Endothelial cell of umbilical vein (primary cell): ENCODE measurements around the gene CABYR. TPM values are rescaled to one million over a fixed set of nuclear protein-coding genes. Genes with fewer than 3 reads are reported as not detected.

ENCODE experiments used
- BruUV-seq: library from RNA; stranded (reverse); fragments of 400-500 nt; replicated peaks from 2 replicates; lab custom pipeline; 2021; lab: Mats Ljungman, UMichigan
- CTCF ChIA-PET: fragments of 300-600, 350-600 bp; sonication (Branson Sonifier 250); formaldehyde crosslinking; loops from one replicate; lab custom pipeline; 2021; ENCODE audit warnings: antibody characterized with exemption, inconsistent platforms; lab: Charles Lee
- POLR2A ChIA-PET: fragments of 300-600, 350-600 bp; sonication (Branson Sonifier 250); formaldehyde crosslinking; loops from one replicate; lab custom pipeline; 2021; ENCODE audit warnings: antibody characterized with exemption, inconsistent platforms; lab: Charles Lee
- DNase-seq: peaks from one replicate; pipeline ENCODE4 v3.0.0-alpha.2; 2011; ENCODE audit warnings: low read depth, low spot score
- FAIRE-seq: peaks from 2 replicates; lab custom pipeline; 2011; peaks lifted over from hg19 to GRCh38; lab: Jason Lieb, UNC
- H2AFZ ChIP-seq: 2 replicates; pipeline ENCODE4 v1.6.0; 2012; ENCODE audit warnings: low read depth, low read length, control low read depth, inconsistent platforms
- H3K27ac ChIP-seq: 2 replicates; pipeline ENCODE4 v1.5.1; 2011; ENCODE audit warnings: low read depth, mild to moderate bottlenecking, control low read depth, low read length, moderate library complexity; ENCODE audit not compliant: insufficient read depth
- H3K27me3 ChIP-seq, 2 experiments: 2 replicates each; pipeline versions ENCODE4 v1.6.0 to v1.6.1; 2011; ENCODE audit warnings: low read length in 2 of 2, mixed read lengths in 1 of 2; ENCODE audit not compliant: control insufficient read depth in 2 of 2, insufficient read depth in 2 of 2
- H3K36me3 ChIP-seq, 2 experiments: 2 replicates in 1 of 2; 3 replicates in 1 of 2; pipeline ENCODE4 v1.5.1; 2011; ENCODE audit warnings: low read length in 2 of 2, mild to moderate bottlenecking in 1 of 2, moderate library complexity in 1 of 2; ENCODE audit not compliant: control insufficient read depth in 2 of 2, insufficient read depth in 2 of 2; ENCODE audit errors: extremely low read depth in 1 of 2
- H3K4me1 ChIP-seq: 3 replicates; pipeline ENCODE4 v1.5.1; 2011; ENCODE audit warnings: mild to moderate bottlenecking, low read length; ENCODE audit not compliant: control insufficient read depth, insufficient read depth; ENCODE audit errors: extremely low read depth
- H3K4me2 ChIP-seq: 2 replicates; pipeline ENCODE4 v1.6.1; 2011; ENCODE audit warnings: low read length, control low read depth, mixed read lengths; ENCODE audit not compliant: insufficient read depth
- H3K4me3 ChIP-seq, 3 experiments: fragments of 200-600 bp in 1 of 3; sonication (generic), shearing (Covaris generic) in 1 of 3; replicated peaks in 1 of 3; 2 replicates each; pipeline ENCODE4 v1.5.1; 2011 to 2016; ENCODE audit warnings: control low read depth in 3 of 3, low read length in 3 of 3, mild to moderate bottlenecking in 2 of 3, inconsistent platforms in 1 of 3, low read depth in 1 of 3, moderate library complexity in 1 of 3; ENCODE audit not compliant: insufficient read depth in 1 of 3
- H3K79me2 ChIP-seq: 2 replicates; pipeline ENCODE4 v1.6.0; 2012; ENCODE audit warnings: low read length, inconsistent platforms; ENCODE audit not compliant: control insufficient read depth, insufficient read depth
- H3K9ac ChIP-seq: replicated peaks from 2 replicates; pipeline ENCODE3; 2011; ENCODE audit warnings: low read length, control low read depth; ENCODE audit not compliant: insufficient read depth; ENCODE audit errors: extremely low read depth
- H3K9me1 ChIP-seq: replicated peaks from 3 replicates; pipeline ENCODE4 v1.6.0; 2011; ENCODE audit warnings: mild to moderate bottlenecking, low read length; ENCODE audit not compliant: control insufficient read depth, insufficient read depth; ENCODE audit errors: extremely low read depth
- H3K9me3 ChIP-seq: replicated peaks from 2 replicates; pipeline ENCODE4 v1.5.1; 2012; ENCODE audit warnings: low read length, inconsistent platforms; ENCODE audit not compliant: control insufficient read depth, insufficient read depth
- H4K20me1 ChIP-seq: replicated peaks from 2 replicates; pipeline ENCODE3; 2011; ENCODE audit warnings: mild to moderate bottlenecking, low read length; ENCODE audit not compliant: control insufficient read depth, insufficient read depth; ENCODE audit errors: extremely low read depth
- EZH2 ChIP-seq: IDR thresholded peaks from 2 replicates; pipeline ENCODE4 v1.6.1; 2012; ENCODE audit warnings: borderline replicate concordance, low read depth, mild to moderate bottlenecking, moderate library complexity, low read length, inconsistent platforms; ENCODE audit not compliant: severe bottlenecking
- FOS ChIP-seq: IDR thresholded peaks from 2 replicates; pipeline ENCODE4 v1.6.1; 2011; ENCODE audit warnings: mild to moderate bottlenecking, low read length, moderate library complexity, borderline replicate concordance; ENCODE audit not compliant: insufficient read depth
- GATA2 ChIP-seq: IDR thresholded peaks from 2 replicates; pipeline ENCODE4 v1.7.0; 2011; ENCODE audit warnings: low read depth, mild to moderate bottlenecking, moderate library complexity, mixed read lengths, low read length; ENCODE audit not compliant: insufficient read length, insufficient read depth
- JUN ChIP-seq: IDR thresholded peaks from 2 replicates; pipeline ENCODE4 v1.6.1; 2011; ENCODE audit warnings: borderline replicate concordance, low read depth; ENCODE audit not compliant: insufficient read length, insufficient read depth
- MYC ChIP-seq: IDR thresholded peaks from one replicate; pipeline ENCODE4 v1.6.1; 2011; ENCODE audit warnings: mild to moderate bottlenecking, low read depth, low read length
- POLR2A ChIP-seq: IDR thresholded peaks from 2 replicates; pipeline ENCODE4 v1.6.1; 2012; ENCODE audit warnings: low read depth, mild to moderate bottlenecking, control low read depth, low read length
- POLR2AphosphoS5 ChIP-seq: IDR thresholded peaks from 2 replicates; pipeline ENCODE4 v1.6.1; 2012; ENCODE audit warnings: low read depth, mild to moderate bottlenecking, control low read depth, low read length, moderate library complexity; ENCODE audit not compliant: insufficient read depth
- dilution Hi-C: fragments of 300-500 bp; cut with MboI; formaldehyde crosslinking; loops from one replicate; pipeline ENCODE4 v1.15.0; 2019; ENCODE audit warnings: low sequenced_read_pairs; ENCODE audit not compliant: extremely low pct_ligation_motif_present
- intact Hi-C: fragments of 100-400 bp; cut with micrococcal nuclease; formaldehyde crosslinking; loops from one replicate; pipeline ENCODE4 v1.10.0; 2022
- polyA plus RNA-seq, 4 experiments: library from polyadenylated mRNA; depleted of rRNA in 3 of 4; stranded (reverse) in 3 of 4; unstranded in 1 of 4; fragments of >200 nt; gene quantifications; 2 replicates each; pipeline versions ENCODE4 v1.2.1 to v1.2.3, GENCODE V29; 2011 to 2012; ENCODE audit warnings: missing spikeins in 1 of 4
- total RNA-seq: library from RNA; stranded (reverse); gene quantifications from 2 replicates; pipeline ENCODE4 v1.2.3, GENCODE V29; 2021
- TF ChIP-seq, protein P1 (sequence below), 2 donors: IDR thresholded peaks; 1 replicate in 1 of 2; 2 replicates in 1 of 2; pipeline ENCODE4 v1.5.1; 2011; ENCODE audit warnings: low read length in 2 of 2, mild to moderate bottlenecking in 2 of 2, moderate library complexity in 2 of 2, control low read depth in 1 of 2, inconsistent platforms in 1 of 2, low read depth in 1 of 2; ENCODE audit not compliant: insufficient read depth in 1 of 2; ENCODE audit errors: extremely low read depth in 1 of 2
- TF ChIP-seq, protein P2 (sequence below): IDR thresholded peaks from 2 replicates; pipeline ENCODE4 v1.6.1; 2011; ENCODE audit not compliant: insufficient read depth, insufficient read length

CABYR gene
- total and polyA plus RNA-seq, 2 donors (not counting 3 experiments of a cell fraction or from before 2014, with no cell fraction given): 3.9 to 8.9 TPM

DNA sequence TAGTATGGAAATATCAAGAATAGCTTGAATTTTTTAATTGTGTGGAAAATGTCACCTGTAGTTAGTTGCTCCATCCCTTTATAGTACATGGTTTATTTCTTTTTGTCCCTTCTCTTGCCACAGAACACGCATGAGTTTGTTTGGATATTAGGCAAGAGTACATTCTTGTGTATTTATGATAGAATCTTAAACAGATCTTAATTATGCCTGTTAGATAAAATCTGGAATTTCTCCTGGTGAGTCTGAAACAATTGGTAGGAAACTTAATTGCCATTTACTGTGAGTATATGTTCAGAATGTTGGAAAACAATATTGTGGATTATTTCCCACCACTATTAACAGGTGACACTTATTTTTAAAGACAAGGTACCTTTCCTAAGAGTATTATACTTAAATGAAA is 30.2 kb upstream of the CABYR start:
- intact Hi-C loops: no loop called here
- ChIA-PET CTCF (interaction anchor here (0.7 kb wide), 1 partner anchor 11 kb away, joined by 3 read pairs; no protein-coding TSS in a partner anchor), POLR2A (no interaction called here)
- dilution Hi-C loops: loop anchor here (25.0 kb wide), 1 partner anchor 496 kb away; no protein-coding TSS in a partner anchor
- no peak for FAIRE-seq
- no peaks in the 10 kb centered on the region for H3K9me3 ChIP-seq
- no peak overlapping the region for H2AFZ ChIP-seq
- no peak for DNase-seq
- H4K20me1 ChIP-seq: no peaks in the 10 kb centered on the region
- H3K4me2 ChIP-seq: no peak overlapping the region
- no peak overlapping the region for H3K4me3 ChIP-seq
- H3K27me3 ChIP-seq: no peaks in the 10 kb centered on the region
- H3K79me2 ChIP-seq: no peaks in the 10 kb centered on the region
- H3K36me3 ChIP-seq: no peaks in the 10 kb centered on the region
- TF ChIP-seq MYC: no peak
- TF ChIP-seq JUN: no peak
- TF ChIP-seq, protein P1, sequence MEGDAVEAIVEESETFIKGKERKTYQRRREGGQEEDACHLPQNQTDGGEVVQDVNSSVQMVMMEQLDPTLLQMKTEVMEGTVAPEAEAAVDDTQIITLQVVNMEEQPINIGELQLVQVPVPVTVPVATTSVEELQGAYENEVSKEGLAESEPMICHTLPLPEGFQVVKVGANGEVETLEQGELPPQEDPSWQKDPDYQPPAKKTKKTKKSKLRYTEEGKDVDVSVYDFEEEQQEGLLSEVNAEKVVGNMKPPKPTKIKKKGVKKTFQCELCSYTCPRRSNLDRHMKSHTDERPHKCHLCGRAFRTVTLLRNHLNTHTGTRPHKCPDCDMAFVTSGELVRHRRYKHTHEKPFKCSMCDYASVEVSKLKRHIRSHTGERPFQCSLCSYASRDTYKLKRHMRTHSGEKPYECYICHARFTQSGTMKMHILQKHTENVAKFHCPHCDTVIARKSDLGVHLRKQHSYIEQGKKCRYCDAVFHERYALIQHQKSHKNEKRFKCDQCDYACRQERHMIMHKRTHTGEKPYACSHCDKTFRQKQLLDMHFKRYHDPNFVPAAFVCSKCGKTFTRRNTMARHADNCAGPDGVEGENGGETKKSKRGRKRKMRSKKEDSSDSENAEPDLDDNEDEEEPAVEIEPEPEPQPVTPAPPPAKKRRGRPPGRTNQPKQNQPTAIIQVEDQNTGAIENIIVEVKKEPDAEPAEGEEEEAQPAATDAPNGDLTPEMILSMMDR (IDR thresholded peaks at IDR 0.05; ENCODE audit: extremely low read depth in 1 of 2, insufficient read depth in 1 of 2, low read depth in 1 of 2, low read length in 2 of 2): no peak
- no peaks in the 10 kb centered on the region for H3K9me1 ChIP-seq
- H3K4me1 ChIP-seq: no peaks in the 10 kb centered on the region
- no TSS peak for BruUV-seq
- H3K27ac ChIP-seq: no peak overlapping the region
- no peak overlapping the region for H3K9ac ChIP-seq

DNA sequence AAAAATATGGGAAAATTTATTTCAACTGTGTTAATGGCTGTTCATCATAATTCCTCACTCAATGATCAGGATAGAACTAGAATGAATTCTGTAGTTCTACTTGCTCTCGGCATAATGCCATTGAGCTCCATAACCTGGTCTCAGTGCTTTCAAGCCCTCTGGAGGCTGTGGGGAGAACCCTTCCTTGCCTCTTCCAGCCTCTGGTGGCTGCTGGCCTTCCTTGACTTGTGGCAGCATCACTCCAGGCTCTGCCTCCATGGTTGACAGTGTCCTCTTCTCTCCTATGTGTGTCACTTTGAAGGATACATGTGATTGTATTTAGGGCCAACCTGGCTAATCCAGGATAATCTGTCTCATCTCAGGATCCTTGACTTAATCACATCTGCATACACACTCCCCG is 26.9 kb upstream of the CABYR start:
- dilution Hi-C loops: loop anchor here (25.0 kb wide), 1 partner anchor 500 kb away; no protein-coding TSS in a partner anchor
- POLR2A ChIA-PET: no interaction called here

More for the DNA sequence above, 26.9 kb upstream of the CABYR start:
- H3K4me3 ChIP-seq: no peak overlapping the region
- no peaks in the 10 kb centered on the region for H3K4me1 ChIP-seq
- CTCF ChIA-PET: no interaction called here
- no peak overlapping the region for H3K27ac ChIP-seq
- TF ChIP-seq GATA2 (no peak), FOS (no peak), JUN (no peak), POLR2A (no peak), MYC (no peak), POLR2AphosphoS5 (no peak), EZH2 (no peak)
- TF ChIP-seq, protein P1 (IDR thresholded peaks at IDR 0.05; ENCODE audit: extremely low read depth in 1 of 2, insufficient read depth in 1 of 2, low read depth in 1 of 2, low read length in 2 of 2): no peak
- TF ChIP-seq, protein P2, sequence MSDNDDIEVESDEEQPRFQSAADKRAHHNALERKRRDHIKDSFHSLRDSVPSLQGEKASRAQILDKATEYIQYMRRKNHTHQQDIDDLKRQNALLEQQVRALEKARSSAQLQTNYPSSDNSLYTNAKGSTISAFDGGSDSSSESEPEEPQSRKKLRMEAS: no peak
- BruUV-seq: no TSS peak
- H4K20me1 ChIP-seq: no peaks in the 10 kb centered on the region
- no peaks in the 10 kb centered on the region for H3K79me2 ChIP-seq
- intact Hi-C loops: loop anchor here (10.0 kb wide), 1 partner anchor 97 kb away; the partner anchor contains the start of gene TTC39C
- no peaks in the 10 kb centered on the region for H3K36me3 ChIP-seq
- H3K4me2 ChIP-seq: no peak overlapping the region
- H2AFZ ChIP-seq: no peak overlapping the region
- DNase-seq (no peak), FAIRE-seq (no peak)
- H3K9ac ChIP-seq: no peak overlapping the region
- no peaks in the 10 kb centered on the region for H3K9me1 ChIP-seq
- no peaks in the 10 kb centered on the region for H3K9me3 ChIP-seq
- H3K27me3 ChIP-seq: no peaks in the 10 kb centered on the region
